ENCODE results near the gene IGSF9.

Gene IGSF9

GRCh38 chr1:159927211-159927848 is 18.1 kb downstream of the IGSF9 start:
- ATAC-seq (no peak), DNase-seq (no peak)
- H3K4me3 Mint-ChIP-seq = no peak overlapping the region
- H3K9me3 Mint-ChIP-seq = no peaks in the 10 kb centered on the region
- H3K36me3 Mint-ChIP-seq (ENCODE audit: low read depth) = peaks cover 12% of the 10 kb centered on the region
- peaks cover 28% of the 10 kb centered on the region for H3K4me1 Mint-ChIP-seq
- no peak overlapping the region for H3K27ac Mint-ChIP-seq
- peaks cover 2% of the 10 kb centered on the region for H3K27me3 Mint-ChIP-seq

- Mint-ChIP-seq H3K36me3 (ENCODE audit: low read depth) (peaks cover 26% of the 10 kb centered on the region), H3K4me1 (peaks cover 44% of the 10 kb centered on the region), H3K27me3 (peaks cover 2% of the 10 kb centered on the region), H3K27ac (peak overlapping the region; percentile 99), H3K9me3 (no peaks in the 10 kb centered on the region), H3K4me3 (peak overlapping the region; percentile 98)
- peak; percentile 7 for ATAC-seq
- DNase-seq = peak; percentile 54
Measured at GRCh38 chr1:159925719-159926078, 19.7 kb downstream of the IGSF9 start.

- ATAC-seq (peak; percentile 70), DNase-seq (peak; percentile 93)
- Mint-ChIP-seq H3K9me3 (no peaks in the 10 kb centered on the region), H3K4me3 (peak within 1 kb of the TSS; percentile 98), H3K27me3 (peaks cover 2% of the 10 kb centered on the region), H3K36me3 (ENCODE audit: low read depth) (peaks cover 33% of the 10 kb centered on the region), H3K27ac (peak within 1 kb of the TSS; percentile 99), H3K4me1 (peaks cover 48% of the 10 kb centered on the region)
Measured at GRCh38 chr1:159924791-159925718, 20.4 kb downstream of the IGSF9 start, which contains the start of gene TAGLN2. Gene TAGLN2 (minus strand): TSS chr1:159925507. CDS start chr1:159920509, 4,998 bp downstream.

GRCh38 chr1:159924025-159924790 is 21.2 kb downstream of the IGSF9 start:
- peaks cover 57% of the 10 kb centered on the region for H3K4me1 Mint-ChIP-seq
- H3K4me3 Mint-ChIP-seq = peak overlapping the region; percentile 98
- H3K9me3 Mint-ChIP-seq = no peaks in the 10 kb centered on the region
- H3K27ac Mint-ChIP-seq = peak overlapping the region; percentile 99
- peaks cover 2% of the 10 kb centered on the region for H3K27me3 Mint-ChIP-seq
- peaks cover 41% of the 10 kb centered on the region for H3K36me3 Mint-ChIP-seq (ENCODE audit: low read depth)
- ATAC-seq (peak; percentile 38), DNase-seq (peak; percentile 79)

GRCh38 chr1:159923203-159924024 is 22.0 kb downstream of the IGSF9 start:
- Mint-ChIP-seq H3K4me1 (peaks cover 64% of the 10 kb centered on the region), H3K27me3 (peaks cover 2% of the 10 kb centered on the region), H3K36me3 (ENCODE audit: low read depth) (peaks cover 47% of the 10 kb centered on the region), H3K27ac (peak overlapping the region; percentile 99), H3K4me3 (peak overlapping the region; percentile 98), H3K9me3 (no peaks in the 10 kb centered on the region)
- ATAC-seq (peak; percentile 48), DNase-seq (peak; percentile 85)

- DNase-seq (peak; percentile 16), ATAC-seq (no peak)
- peak overlapping the region; percentile 98 for H3K4me3 Mint-ChIP-seq
- peaks cover 72% of the 10 kb centered on the region for H3K4me1 Mint-ChIP-seq
- peaks cover 55% of the 10 kb centered on the region for H3K36me3 Mint-ChIP-seq (ENCODE audit: low read depth)
- H3K27ac Mint-ChIP-seq = peak overlapping the region; percentile 99
- H3K9me3 Mint-ChIP-seq = no peaks in the 10 kb centered on the region
- H3K27me3 Mint-ChIP-seq = peaks cover 2% of the 10 kb centered on the region
Measured at GRCh38 chr1:159922511-159923202, 22.8 kb downstream of the IGSF9 start.

GRCh38 chr1:159921700-159922504 is 23.5 kb downstream of the IGSF9 start:
- Mint-ChIP-seq H3K27me3 (peaks cover 2% of the 10 kb centered on the region), H3K36me3 (ENCODE audit: low read depth) (peaks cover 61% of the 10 kb centered on the region), H3K27ac (peak overlapping the region; percentile 91), H3K9me3 (no peaks in the 10 kb centered on the region), H3K4me1 (peaks cover 76% of the 10 kb centered on the region), H3K4me3 (peak overlapping the region; percentile 98)
- no peak for ATAC-seq
- peak; percentile 55 for DNase-seq

GRCh38 chr1:159921251-159921650 is 24.2 kb downstream of the IGSF9 start:
- H3K4me1 Mint-ChIP-seq = peaks cover 75% of the 10 kb centered on the region
- no peaks in the 10 kb centered on the region for H3K9me3 Mint-ChIP-seq
- no peak for ATAC-seq
- H3K27ac Mint-ChIP-seq = peak overlapping the region; percentile 91
- peaks cover 2% of the 10 kb centered on the region for H3K27me3 Mint-ChIP-seq
- H3K4me3 Mint-ChIP-seq = peak overlapping the region; percentile 98
- DNase-seq = no peak
- peaks cover 63% of the 10 kb centered on the region for H3K36me3 Mint-ChIP-seq (ENCODE audit: low read depth)

- DNase-seq = no peak
- Mint-ChIP-seq H3K4me3 (peak overlapping the region; percentile 98), H3K36me3 (ENCODE audit: low read depth) (peaks cover 63% of the 10 kb centered on the region), H3K27ac (peak overlapping the region; percentile 91), H3K4me1 (peaks cover 69% of the 10 kb centered on the region), H3K27me3 (peaks cover 2% of the 10 kb centered on the region), H3K9me3 (no peaks in the 10 kb centered on the region)
- no peak for ATAC-seq
Measured at GRCh38 chr1:159920651-159921050, 24.8 kb downstream of the IGSF9 start.

- ATAC-seq (no peak), DNase-seq (no peak)
- Mint-ChIP-seq H3K4me3 (no peak overlapping the region), H3K27ac (no peak overlapping the region), H3K36me3 (ENCODE audit: low read depth) (peaks cover 64% of the 10 kb centered on the region), H3K9me3 (no peaks in the 10 kb centered on the region), H3K4me1 (peaks cover 64% of the 10 kb centered on the region), H3K27me3 (peaks cover 2% of the 10 kb centered on the region)
Measured at GRCh38 chr1:159920202-159920601, 25.2 kb downstream of the IGSF9 start.

GRCh38 chr1:159919236-159919865 is 26.1 kb downstream of the IGSF9 start:
- H3K27me3 Mint-ChIP-seq = peaks cover 2% of the 10 kb centered on the region
- no peak overlapping the region for H3K27ac Mint-ChIP-seq
- no peak for ATAC-seq
- H3K4me1 Mint-ChIP-seq = peaks cover 64% of the 10 kb centered on the region
- H3K4me3 Mint-ChIP-seq = no peak overlapping the region
- H3K9me3 Mint-ChIP-seq = no peaks in the 10 kb centered on the region
- no peak for DNase-seq
- H3K36me3 Mint-ChIP-seq (ENCODE audit: low read depth) = peaks cover 65% of the 10 kb centered on the region

GRCh38 chr1:159918352-159919200 is 26.8 kb downstream of the IGSF9 start:
- Mint-ChIP-seq H3K27me3 (no peaks in the 10 kb centered on the region), H3K4me1 (peaks cover 65% of the 10 kb centered on the region), H3K36me3 (ENCODE audit: low read depth) (peaks cover 60% of the 10 kb centered on the region), H3K9me3 (no peaks in the 10 kb centered on the region), H3K4me3 (no peak overlapping the region), H3K27ac (peak overlapping the region; percentile 63)
- DNase-seq (no peak), ATAC-seq (no peak)

All from activated naive CD8-positive, alpha-beta T cell treated with anti-CD3 and anti-CD28 coated beads, Interleukin-2, amount 50 U/mL, for 24 hours (primary cell).